ENCODE measurements around the gene DENR.

DNA sequence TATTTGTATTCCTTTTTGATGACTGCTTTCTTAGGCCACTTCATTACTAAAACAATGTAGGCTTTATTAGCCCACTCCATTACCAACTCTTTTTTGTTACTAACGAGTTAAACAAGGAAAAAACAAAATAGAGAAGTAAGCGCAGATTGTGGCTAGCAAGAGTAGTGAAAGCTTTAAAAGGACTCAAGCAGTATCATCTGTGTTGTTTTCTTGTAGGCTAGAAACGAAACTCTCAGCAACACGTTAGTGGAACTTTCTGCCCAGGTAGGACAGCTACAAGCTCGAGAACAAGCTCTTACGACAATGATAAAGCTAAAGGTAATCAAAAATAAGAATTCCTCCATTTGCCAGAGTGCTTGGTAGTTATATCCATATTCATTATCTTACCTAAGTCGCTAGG lies 32.9 kb downstream of the DENR start:
- TF ChIP-seq TAF1 (IDR thresholded peaks at IDR 0.05; ENCODE audit: low read depth): no peak
- TF ChIP-seq, protein P1, sequence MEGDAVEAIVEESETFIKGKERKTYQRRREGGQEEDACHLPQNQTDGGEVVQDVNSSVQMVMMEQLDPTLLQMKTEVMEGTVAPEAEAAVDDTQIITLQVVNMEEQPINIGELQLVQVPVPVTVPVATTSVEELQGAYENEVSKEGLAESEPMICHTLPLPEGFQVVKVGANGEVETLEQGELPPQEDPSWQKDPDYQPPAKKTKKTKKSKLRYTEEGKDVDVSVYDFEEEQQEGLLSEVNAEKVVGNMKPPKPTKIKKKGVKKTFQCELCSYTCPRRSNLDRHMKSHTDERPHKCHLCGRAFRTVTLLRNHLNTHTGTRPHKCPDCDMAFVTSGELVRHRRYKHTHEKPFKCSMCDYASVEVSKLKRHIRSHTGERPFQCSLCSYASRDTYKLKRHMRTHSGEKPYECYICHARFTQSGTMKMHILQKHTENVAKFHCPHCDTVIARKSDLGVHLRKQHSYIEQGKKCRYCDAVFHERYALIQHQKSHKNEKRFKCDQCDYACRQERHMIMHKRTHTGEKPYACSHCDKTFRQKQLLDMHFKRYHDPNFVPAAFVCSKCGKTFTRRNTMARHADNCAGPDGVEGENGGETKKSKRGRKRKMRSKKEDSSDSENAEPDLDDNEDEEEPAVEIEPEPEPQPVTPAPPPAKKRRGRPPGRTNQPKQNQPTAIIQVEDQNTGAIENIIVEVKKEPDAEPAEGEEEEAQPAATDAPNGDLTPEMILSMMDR (IDR thresholded peaks at IDR 0.05; ENCODE audit: poor library complexity, severe bottlenecking): no peak
- TF ChIP-seq EP300 (conservative IDR thresholded peaks at IDR 0.05; ENCODE audit: poor library complexity, severe bottlenecking): no peak
- no peak for TF ChIP-seq POLR2AphosphoS5 (IDR thresholded peaks at IDR 0.05)
- TF ChIP-seq MXI1 (conservative IDR thresholded peaks at IDR 0.05; ENCODE audit: poor library complexity, severe bottlenecking): no peak
- no peak for TF ChIP-seq RAD21 (conservative IDR thresholded peaks at IDR 0.05)
- no peak for TF ChIP-seq EZH2 (IDR thresholded peaks at IDR 0.05; ENCODE audit: borderline replicate concordance, insufficient read depth, low read length, poor library complexity, severe bottlenecking)

All from neural cell (in vitro differentiated cells).